Astrocyte (in vitro differentiated cells and primary cell): ENCODE data around the gene NOTCH4.

Experiments used
- EZH2 ChIP-seq: IDR thresholded peaks from 2 replicates; pipeline ENCODE4 v1.6.1; 2012; ENCODE audit warnings: mild to moderate bottlenecking, low read length, inconsistent platforms; ENCODE audit not compliant: insufficient read depth
- TF ChIP-seq, protein P1 (sequence below): IDR thresholded peaks from 2 replicates; pipeline ENCODE4 v1.5.1; 2011; ENCODE audit warnings: low read depth, mild to moderate bottlenecking, inconsistent platforms, low read length, moderate library complexity; ENCODE audit not compliant: insufficient read depth

DNA sequence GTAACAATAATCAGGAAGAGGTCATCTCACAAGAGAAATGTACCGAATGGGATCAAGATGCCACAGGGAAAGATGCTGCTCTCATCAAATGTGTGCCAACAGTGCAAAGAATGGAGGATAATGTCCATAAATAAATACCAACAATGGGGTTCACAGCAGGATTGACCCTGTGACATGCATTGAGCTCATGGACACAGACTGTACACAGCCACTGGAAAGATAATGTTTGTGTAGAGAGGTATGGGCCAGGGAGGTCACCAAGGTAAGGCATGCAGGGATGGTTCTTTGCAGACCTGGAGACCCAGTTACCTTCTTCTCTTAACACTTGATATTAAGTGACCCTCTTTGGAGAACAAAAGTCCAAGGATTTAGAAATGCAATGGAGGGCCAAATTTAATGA, 49.5 kb downstream of the NOTCH4 start:
- TF ChIP-seq, protein P1, sequence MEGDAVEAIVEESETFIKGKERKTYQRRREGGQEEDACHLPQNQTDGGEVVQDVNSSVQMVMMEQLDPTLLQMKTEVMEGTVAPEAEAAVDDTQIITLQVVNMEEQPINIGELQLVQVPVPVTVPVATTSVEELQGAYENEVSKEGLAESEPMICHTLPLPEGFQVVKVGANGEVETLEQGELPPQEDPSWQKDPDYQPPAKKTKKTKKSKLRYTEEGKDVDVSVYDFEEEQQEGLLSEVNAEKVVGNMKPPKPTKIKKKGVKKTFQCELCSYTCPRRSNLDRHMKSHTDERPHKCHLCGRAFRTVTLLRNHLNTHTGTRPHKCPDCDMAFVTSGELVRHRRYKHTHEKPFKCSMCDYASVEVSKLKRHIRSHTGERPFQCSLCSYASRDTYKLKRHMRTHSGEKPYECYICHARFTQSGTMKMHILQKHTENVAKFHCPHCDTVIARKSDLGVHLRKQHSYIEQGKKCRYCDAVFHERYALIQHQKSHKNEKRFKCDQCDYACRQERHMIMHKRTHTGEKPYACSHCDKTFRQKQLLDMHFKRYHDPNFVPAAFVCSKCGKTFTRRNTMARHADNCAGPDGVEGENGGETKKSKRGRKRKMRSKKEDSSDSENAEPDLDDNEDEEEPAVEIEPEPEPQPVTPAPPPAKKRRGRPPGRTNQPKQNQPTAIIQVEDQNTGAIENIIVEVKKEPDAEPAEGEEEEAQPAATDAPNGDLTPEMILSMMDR = no peak
- TF ChIP-seq EZH2 = no peak
